Measurements from ENCODE around the gene CHRNA3. TPM values are rescaled to one million over a fixed set of nuclear protein-coding genes. Genes with fewer than 3 reads are reported as not detected.

The CHRNA3 gene
- total RNA-seq, 1 experiment from 2014 or later = not detected

DNA sequence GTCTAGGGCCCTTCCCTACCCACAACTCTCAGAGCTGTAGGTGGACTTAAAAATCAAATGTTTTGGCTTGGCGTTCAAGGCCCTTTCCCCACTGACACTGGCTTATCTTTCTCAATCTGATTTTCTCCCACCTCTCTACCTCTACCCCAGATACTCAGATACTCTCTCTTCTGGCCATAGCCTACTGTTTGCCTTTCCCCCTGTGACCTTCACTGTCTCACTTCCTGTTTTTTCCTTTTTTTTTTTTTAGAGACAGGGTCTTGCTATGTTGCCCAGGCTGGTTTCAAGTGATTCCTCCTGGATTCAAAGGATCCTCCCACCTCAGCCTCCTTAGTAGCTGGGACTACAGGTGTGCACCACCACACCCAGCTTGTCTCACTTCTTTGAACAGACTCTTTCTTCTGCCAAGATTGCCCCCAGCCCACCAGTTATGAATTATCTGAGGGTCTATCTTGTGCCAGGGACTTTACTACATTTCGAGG is 15.6 kb upstream of the CHRNA3 start:
- no peak for DNase-seq (ENCODE audit: low spot score)

DNA sequence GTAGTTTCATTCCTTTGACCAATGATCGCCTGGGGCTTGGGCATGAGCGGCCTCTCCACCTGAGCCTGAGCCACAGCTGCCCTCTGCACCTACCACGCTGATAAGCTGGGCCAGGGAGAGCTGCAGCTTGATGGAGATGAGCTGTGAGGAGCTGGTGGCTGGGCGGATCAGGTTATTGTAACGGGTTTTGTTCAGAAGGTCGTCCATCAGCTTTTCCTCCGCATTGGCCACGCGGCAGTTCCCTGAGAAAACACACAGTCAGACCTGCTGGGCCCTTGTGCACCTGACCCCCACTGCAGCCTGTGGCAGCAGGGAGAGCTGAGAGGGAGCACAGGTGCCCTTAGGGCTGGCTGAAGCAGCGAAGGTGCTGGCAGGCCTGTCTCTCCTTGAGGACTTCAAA is 14.6 kb upstream of the CHRNA3 start:
- DNase-seq (ENCODE audit: low spot score) = no peak

DNA sequence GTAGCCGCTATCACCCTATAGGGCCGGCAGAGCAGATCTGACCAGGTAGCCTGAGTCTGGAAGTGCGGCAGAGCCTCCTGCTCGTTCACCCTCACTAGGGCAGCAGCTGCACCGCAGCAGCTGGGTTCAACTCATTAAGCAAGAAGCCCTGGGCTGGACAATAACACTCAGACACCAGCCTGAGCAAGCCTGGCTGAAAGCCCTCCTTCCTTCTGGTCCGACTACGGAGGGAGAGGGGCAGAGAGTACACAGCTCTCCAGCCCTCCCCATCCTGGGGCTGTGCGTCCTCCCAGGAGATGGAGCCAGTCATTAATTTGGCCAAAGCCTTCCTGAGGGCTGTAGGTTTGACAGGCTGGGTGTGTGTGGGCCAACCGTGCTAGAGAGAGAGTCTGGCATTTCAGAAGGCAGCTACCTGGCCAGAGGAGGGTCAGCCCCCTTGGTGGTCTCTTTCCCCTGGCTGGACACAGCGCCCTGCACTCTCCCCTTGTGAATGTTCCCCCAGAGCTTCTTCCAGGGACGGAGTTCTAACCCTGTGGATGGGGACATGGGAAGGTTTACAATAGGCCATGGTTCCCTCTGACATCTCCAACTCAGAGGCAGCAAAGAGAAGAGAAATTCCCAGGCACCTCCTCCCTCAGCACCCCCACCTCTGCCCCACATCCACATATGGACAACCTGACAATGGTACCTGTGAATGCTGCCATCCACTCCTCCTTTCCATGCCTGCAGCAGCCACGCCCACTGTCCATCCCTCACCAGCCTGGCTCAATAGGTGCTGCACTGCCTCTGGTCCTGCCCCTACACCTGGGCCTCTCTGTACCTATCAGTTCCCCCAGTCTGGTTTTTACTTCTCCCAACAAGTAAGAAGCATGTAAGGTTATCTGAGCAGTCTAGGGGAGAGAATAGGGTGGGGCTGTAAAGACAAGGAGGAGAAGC is 13.7 kb upstream of the CHRNA3 start:
- DNase-seq (ENCODE audit: low spot score) = no peak

DNA sequence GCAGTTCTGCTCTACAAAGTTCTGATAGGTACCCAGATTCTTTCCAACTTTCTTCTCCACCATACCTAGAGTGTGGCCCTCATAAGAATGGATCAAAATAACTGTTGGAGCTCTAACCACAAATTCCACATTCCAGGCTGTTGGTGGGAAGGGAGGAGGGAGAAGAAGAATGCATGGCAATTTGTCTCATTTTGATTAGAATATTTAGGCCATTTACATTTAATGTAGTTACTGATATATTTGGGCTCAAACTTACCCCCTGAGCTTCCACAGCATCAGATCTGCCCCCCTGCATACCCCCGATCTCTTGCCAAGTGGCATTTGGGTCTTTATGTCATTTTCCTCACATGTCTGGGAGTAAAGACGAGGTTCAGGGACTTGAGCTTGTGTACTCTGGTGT is 12.6 kb upstream of the CHRNA3 start:
- DNase-seq (ENCODE audit: low spot score) = no peak

DNA sequence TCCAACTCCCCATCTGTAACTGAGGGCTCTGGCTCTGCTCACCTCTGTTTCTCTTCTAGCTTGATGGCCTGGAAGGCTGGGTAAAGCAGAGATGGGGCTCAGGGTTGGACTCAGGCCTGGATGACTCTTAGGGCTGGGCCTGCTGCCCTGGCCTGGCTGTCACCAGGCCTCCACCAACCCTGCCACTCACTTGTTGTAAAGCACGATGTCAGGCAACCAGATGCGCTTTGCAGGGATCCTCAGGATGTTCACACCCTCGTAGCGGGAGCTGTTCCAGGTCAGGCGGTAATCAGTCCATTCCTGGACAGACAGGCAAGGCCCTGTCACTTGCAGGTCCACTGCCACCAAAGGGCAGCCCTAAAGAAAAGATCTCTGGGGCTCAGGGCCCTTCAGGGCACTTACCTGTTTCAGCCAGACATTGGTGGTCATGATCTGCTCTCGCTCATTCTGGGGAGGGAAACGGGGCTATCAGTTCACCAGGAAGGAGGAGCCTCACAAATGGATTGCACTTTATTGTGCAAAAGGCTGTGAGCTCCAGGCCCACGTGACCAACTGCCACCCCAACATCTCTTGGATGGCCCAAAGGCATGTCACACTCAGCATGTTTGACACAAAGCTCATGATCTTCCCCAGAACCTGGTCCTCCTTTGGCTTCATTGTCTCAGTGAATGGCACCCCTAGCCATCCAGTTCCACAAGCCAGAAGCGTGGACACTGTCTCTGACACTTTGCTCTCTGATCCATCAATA is 10.3 kb upstream of the CHRNA3 start:
- no peak for DNase-seq (ENCODE audit: low spot score)

DNA sequence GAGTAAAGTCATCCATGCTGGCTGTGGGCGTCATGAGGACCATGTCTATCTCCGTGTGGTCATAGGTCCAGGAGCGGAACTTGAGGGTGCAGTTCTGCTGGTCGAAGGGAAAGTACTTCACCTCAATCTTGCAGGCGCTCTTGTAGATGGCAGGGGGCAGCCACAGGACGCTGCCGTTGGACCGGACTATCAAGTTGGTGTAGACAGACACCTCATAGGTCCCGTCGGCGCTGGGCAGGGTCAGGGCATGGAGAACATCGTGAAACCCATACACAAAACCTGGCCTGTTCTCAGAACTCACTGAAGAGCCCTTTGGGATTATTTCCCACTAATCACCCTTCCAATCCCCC is 8.9 kb upstream of the CHRNA3 start:
- DNase-seq (ENCODE audit: low spot score) = no peak

DNA sequence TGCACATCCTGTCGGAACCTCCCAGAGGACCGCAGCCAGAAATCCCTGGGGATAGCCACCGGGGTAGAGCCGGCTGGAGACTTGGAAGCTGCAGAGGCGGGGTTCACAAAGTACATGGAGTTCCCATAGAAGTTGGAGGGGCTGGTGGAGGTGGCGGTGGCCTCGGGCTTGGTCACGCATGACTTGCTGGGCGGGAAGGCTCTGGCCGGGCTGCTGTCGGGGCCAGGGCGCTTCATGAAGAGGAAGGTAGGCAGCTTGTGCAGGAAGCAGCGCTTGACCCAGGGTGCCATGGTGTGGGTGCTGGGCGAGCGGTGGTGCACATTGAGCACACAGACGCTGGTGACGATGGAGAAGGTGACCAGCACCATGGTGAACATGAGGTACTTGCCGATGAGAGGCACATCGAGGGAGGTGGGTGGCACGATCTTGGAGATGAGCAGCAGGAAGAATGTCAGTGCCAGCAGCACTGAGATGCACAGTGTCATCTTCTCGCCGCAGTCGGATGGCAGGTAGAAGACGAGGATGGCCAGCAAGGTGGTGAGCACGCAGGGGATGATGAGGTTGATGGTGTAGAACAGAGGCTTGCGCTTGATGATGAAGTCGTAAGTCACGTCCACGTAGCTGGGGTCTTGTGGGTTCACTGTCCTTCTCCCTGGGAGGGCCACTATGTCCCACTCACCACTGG is 8.4 kb upstream of the CHRNA3 start:
- no peak for DNase-seq (ENCODE audit: low spot score)

DNA sequence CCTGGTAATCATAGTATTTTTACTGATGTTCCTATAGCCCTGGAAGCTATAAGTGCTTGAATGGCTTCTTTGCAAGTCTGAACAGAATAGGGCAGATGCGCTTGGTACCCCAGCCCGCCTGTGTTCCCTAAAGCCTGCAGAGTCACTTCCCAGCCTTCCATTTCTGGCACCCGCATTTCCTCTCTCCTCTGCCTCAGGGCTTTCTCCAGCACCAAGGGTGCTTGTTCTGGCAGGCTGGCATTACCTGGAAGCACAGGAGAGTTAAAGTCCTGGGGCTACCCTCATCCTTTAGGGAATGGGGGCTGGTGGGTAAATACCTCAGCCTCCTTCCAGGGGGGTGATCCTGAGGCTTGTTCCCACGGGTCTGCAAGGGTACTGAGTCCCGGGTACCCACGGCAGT is 7.4 kb upstream of the CHRNA3 start:
- DNase-seq (ENCODE audit: low spot score) = no peak

DNA sequence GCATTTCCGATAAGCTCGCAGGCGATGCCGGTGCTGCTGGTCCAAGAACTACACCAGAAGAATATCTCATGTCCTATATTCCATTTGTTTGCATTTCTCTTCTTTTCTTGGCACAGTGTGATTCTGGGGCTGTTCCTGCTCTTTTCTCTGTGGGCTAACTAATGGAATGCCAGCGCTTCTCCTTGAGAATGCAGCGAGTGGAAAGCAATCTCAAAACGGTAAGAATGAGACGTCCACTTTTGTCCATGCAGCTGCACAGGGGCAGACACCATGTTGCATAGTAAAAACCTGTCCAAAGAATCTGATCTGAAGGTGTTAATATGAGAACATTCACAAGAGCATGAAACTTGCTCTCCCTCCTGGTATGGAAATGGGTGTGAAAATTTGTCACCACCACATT is 6.6 kb upstream of the CHRNA3 start:
- no peak for DNase-seq (ENCODE audit: low spot score)

DNA sequence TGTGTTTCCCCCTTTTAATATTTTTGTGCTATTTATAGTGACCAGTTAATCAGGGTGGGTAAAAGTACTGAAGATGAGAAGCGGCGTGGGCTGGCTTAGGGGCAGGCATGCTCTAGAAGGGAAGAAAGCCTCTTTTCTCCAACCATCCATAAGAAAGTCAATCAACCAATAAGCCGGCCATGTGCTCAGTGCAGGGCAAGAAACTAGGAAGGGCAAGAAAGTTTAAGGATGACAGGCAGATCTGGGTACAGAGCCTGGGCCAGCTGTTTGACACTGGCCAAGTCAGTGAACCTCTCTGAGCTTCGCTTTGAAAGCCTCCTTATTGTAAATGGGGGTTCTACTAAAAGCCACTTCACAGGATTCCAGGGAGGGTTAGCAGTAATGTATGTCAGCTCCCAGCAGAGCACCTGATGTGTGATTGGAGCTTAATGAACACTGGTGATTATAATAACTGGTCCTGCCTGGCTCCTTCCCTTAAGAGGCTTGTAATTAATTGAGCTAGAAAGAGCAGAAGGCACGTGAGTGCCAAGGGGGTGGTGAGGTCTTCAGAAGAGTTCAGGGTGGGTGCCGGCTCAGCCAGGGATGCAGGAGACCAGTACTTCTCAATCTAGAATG is 5.7 kb upstream of the CHRNA3 start:
- no peak for DNase-seq (ENCODE audit: low spot score)

DNA sequence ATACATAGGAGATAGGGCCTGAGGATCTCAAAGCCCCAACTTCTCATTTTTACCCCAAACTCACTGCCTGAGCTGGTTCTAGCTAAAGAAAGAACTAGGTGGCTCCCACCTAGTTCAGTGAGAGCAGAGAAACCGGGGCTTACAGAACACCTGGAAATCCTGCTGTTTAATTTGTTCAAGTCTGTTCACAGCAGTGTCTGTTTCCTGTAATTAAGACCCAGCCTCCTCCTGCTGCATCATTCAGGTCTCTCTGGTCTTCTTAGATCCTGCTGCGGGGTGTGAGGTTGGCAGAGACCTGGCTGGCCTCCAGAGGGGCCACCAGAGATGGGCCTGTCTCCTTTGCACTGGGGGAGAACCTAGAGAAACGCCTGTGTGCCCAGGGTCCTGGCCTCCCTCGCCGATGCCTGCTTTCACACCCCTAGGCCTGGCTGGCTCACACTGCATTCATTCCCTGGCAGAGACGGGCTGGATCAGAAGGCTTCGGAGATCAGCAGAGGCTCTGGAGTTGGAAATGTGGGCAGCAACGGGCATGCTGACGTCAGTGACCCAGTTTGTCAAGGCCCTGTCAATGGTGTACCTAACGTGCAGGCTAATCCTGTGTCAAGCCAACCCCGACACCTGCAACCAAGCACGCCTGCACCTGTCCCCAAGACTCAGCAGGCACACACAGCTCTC is 4.9 kb upstream of the CHRNA3 start:
- no peak for DNase-seq (ENCODE audit: low spot score)

DNA sequence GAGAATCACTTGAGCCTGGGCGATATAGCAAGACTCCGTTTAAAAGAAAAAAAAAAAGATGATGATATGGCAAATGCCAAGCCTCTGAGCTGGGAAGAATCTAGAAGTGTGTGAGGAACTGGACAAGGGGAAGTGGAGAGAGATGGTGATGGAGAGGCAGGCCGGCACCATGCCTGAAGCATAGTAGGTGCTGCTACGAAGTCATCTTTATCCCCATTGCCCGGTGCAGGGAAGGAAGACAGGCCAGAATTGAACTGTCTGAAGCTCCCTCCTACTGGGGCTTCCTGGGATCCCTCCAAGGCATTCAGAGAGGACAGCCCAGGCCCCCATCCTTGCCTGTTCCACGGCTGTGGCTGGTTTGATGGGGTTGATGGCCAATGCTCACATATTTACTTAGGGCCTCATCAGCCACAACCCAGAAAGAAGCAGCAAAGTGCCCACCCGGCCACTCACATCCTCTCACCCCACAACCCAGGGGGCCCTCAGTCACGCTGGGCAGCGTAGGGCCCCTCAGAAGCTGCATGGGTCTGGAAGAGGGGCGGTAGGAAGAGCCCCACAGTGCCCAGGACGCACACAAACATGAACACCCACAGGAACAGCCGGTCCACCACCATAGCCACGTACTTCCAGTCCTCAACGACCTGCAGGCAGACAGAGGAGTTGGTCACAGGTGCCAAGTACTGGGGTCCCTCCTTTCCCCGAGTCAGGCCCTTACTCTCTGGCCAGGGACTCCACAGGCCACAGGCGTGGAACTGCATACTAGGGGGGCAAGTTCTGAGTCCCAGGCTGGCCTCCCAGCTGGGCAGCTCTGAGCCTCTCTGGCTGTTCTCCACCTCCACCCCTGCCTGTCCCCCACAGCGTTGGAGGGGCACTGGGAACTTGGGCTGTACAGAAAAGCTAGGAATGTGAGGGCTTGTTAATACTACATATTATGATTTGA is 4.1 kb upstream of the CHRNA3 start:
- DNase-seq (ENCODE audit: low spot score) = no peak

DNA sequence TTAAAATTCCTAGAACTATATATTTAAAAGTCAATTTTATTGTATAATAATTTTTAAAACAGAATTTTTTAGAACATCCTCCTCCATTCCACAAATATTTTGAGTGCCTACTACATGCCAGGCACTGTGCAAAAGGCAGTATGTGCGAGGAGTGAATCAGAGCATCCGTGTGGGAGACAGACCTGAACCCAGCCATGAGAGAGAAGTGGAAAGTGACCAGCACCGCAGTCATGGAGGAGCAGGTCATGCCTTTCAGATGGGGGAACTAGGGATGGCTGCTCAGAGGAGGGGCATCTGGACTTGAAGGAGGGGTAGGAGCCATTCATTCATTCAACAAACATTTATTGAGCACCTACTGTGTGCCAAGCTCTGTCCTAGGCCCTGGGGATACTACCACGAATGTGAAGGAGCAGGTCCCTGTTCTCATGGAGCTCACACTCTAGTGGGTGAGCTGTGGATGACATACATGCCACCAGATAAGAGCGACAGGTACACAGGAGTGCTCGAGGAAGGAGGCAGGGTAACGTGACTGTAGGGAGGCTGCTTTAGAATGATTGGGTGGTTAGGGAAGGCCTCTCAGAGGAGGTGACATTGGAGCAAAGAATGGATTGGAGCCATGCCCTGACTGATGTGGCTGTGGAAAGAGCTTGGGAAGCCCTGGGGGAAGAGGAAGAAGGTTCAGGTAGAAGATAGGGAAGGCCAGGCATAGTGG is 3.1 kb upstream of the CHRNA3 start:
- no peak for DNase-seq (ENCODE audit: low spot score)

DNA sequence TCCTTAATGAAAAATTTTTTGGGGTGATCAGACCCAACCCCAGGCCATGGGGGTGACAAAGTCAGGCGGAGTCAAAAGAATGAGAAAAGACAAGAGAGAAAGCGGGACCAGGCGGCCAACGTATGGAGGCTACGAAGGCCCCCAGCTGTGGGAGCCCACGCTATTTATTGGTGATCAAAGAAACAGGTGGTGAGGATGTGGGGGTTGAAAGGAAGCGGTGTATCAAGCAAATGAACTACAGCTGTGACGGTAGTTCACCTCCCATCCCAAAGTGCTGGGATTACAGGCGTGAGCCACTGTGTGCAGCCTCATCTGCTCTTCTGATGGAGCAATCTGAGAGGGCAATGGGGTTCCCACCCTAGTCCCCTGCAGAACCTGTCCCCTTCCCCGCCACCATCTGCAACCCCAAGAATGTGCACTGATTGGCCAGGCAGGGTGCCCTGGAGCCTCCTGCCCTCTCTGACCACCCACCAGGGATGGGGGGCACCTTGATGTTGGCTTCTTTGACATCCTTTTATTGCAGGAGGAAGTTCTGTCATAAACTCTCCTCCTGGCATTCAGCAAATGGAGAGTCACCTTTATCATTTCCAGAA is 1.1 kb upstream of the CHRNA3 start:
- no peak for DNase-seq (ENCODE audit: low spot score)

DNA sequence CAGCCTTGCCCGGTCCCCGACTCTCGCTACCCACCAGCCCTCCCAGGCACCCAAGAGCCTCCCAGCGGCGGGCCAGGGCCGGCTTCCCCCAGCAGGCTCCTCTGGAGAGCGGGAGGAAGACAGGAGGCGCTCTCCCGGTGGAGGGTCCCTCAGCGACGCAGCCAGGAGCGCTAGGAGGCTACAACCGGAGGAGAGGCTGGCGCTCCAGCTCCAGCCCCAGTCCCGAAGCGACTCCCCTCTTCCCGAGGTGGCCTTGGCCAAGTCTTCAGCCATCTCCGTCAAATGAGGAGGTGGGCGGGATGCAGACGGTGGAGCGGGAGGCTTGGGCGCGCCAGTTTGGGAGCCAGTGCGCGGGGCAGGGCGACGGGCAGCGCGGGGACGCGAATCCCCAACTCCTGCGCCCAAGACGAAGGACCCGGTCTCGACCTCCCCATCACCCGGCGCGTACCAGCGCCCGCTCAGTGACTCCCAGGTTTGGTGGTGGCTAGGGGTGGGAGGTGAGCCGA is 722 bp downstream of the CHRNA3 start:
- DNase-seq (ENCODE audit: low spot score) = no peak

DNA sequence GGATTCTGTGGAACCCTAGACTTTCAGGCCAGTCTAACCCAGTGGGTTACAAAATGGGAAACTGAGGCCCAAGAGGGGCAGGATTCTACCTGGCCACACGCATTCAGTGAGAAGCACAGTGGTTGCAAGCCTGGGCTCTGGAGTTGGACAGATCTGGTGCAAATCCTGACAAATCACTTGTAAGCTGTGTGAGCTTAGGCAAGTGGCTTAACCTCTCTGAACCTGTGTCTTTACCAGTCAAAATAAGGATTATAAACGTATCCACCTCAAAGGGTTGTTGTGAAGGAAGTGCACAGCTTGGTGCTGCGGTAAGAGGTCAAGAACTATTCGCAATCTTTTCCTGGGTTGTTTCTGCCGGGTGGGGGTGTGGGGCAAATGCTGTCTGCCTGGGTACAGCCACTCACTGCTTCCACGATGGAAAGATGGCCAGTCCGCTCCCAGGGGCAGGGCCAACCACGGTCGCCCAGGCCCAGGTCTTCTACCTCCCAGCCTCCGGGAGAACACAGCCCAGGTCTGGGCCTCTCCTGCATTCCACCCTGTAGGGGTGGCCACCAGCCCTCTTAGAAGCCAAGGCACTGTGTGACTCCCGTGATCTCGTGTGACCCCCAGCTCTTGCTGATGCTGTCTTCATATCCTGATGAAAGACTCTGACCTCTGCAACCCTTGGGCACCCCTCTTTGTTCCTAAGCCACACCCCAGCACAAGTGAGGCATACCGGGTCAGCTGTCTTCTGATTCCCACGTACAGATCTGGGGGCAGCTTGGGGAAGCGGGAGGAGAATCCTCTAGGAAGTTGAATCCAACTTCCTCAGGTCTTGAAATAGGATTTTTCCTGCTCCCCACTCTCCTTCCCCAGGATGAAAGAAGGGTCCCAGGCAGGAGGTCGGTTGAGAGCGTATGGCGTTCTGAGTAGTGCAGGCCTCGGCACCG is 1.5 kb downstream of the CHRNA3 start:
- DNase-seq (ENCODE audit: low spot score) = no peak

DNA sequence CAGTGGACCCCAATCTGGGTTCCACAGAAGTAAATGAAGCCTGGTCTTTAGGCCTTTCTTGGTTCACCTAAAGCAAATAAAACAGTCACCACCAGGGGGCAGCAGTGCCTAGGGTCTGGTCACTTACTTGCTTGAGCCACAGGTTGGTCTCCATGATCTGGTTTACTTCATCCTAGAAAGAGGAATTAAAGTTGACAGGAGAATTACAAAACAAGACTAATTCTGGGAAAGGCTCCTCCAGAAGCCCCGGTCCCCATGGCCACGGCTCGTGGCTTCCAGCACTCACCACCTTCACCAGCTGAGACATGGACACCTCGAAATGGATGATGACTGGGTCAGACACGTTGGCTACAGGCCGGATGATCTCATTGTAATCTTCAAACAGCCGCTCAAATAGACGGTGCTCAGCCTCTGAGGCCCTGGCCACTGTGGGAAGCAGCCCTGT is 2.3 kb downstream of the CHRNA3 start:
- DNase-seq (ENCODE audit: low spot score) = peak; percentile 96

DNA sequence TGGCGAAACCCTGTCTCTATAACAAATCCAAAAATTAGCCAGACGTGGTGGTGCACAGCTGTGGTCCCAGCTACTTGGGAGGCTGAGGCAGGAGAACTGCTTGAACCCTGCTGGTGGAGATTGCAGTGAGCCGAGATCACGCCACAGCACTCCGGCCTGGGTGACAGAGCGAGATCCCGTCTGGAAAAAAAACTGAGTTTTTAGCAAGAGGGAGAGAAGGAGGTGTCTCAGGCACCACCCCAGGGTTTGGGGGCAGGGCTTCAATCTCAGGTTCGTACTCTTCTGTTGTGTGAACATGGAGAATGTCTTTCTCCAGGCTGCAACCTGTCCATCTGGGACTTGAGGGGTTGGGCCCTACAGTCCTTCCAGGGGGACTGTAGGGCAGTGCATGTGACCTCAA is 2.7 kb downstream of the CHRNA3 start:
- DNase-seq (ENCODE audit: low spot score) = no peak

All from HT-29 (cell line).